ENCODE measurements around the gene PPP1R1C. TPM values are rescaled to one million over a fixed set of nuclear protein-coding genes. Genes with fewer than 3 reads are reported as not detected.

The PPP1R1C gene
- polyA plus RNA-seq, 1 experiment = 0.41 TPM

DNA sequence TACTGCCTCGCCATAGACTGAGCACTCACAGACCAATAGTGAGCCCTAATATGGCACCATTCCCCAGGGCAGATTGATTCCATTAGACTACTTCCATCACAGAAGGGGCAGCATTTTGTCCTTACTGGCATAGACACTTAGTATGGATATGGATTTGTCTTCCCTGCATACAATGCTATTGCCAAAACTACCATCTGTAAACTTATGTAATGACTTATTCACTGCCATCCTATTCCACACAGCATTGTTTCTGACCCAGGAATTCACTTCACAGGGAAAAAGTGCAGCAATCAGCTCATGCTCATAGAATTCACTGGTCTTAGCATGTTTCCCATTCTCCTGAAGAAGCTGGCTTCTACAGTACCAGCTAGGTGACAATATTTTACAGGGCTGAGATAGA lies 179.0 kb downstream of the PPP1R1C start:
- TF ChIP-seq CTCF (IDR thresholded peaks at IDR 0.05; ENCODE audit: low read depth, low read length) = no peak
- Histone ChIP-seq H3K27ac (ENCODE audit: low read depth, low read length) (no peak overlapping the region), H3K9me3 (ENCODE audit: control insufficient read depth, insufficient read depth, low read length) (no peaks in the 10 kb centered on the region), H3K27me3 (ENCODE audit: control insufficient read depth, insufficient read depth, low read length) (no peaks in the 10 kb centered on the region), H3K4me3 (ENCODE audit: low read depth, low read length) (no peak overlapping the region)
- ChIA-PET POLR2A (no interaction called here), CTCF (no interaction called here)
- no peak for DNase-seq (ENCODE audit: low read depth, low spot score)

GRCh38 chr2:182165202-182165601 lies 179.5 kb downstream of the PPP1R1C start:
- no peaks in the 10 kb centered on the region for H3K27me3 ChIP-seq (ENCODE audit: control insufficient read depth, insufficient read depth, low read length)
- ChIA-PET CTCF (no interaction called here), POLR2A (no interaction called here)
- no peak overlapping the region for H3K27ac ChIP-seq (ENCODE audit: low read depth, low read length)
- no peak for TF ChIP-seq CTCF (IDR thresholded peaks at IDR 0.05; ENCODE audit: low read depth, low read length)
- no peaks in the 10 kb centered on the region for H3K9me3 ChIP-seq (ENCODE audit: control insufficient read depth, insufficient read depth, low read length)
- DNase-seq (ENCODE audit: low read depth, low spot score) = no peak
- H3K4me3 ChIP-seq (ENCODE audit: low read depth, low read length) = no peak overlapping the region

DNA sequence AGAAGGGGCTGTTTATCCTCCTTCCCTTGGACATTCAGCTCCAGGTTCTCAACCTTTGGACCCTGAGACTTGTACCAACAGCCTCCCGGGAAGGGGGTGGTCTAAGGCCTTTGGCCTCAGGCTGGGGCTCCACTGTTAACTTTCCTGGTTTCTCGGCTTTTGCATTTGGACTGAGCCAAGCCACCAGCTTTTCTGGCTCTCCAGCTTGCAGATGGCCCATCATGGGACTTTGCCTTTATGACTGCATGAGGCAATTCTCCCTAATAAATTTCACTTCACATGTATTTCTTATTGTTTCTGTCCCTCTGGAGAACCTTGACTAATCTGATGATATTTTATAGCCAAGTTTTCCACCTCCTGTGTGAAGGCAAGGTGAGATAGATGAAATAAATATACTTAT lies 180.8 kb downstream of the PPP1R1C start:
- Histone ChIP-seq H3K9me3 (ENCODE audit: control insufficient read depth, insufficient read depth, low read length) (no peaks in the 10 kb centered on the region), H3K4me3 (ENCODE audit: low read depth, low read length) (no peak overlapping the region), H3K27ac (ENCODE audit: low read depth, low read length) (no peak overlapping the region), H3K27me3 (ENCODE audit: control insufficient read depth, insufficient read depth, low read length) (no peaks in the 10 kb centered on the region)
- POLR2A ChIA-PET = no interaction called here
- no peak for DNase-seq (ENCODE audit: low read depth, low spot score)
- no peak for TF ChIP-seq CTCF (IDR thresholded peaks at IDR 0.05; ENCODE audit: low read depth, low read length)
- CTCF ChIA-PET = no interaction called here

DNA sequence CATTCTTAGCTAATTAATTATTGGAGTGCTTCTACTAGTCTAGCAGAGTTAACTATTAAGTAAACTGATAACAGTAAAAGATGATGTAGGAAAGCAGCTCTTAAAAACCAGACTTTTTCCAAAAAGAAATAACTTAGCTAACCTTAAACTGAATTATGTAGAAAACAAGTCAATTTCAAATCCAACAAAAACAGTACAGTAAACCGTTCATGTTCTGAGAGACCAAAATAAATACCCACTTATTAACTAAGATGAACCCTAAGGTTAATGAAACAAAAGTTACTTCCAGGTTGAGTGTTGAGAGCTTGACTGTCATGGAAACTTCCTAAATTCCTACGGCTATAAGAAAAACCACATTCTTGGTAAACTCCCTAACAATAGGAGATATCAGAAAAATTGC lies 181.2 kb downstream of the PPP1R1C start:
- H3K27me3 ChIP-seq (ENCODE audit: control insufficient read depth, insufficient read depth, low read length) = no peaks in the 10 kb centered on the region
- ChIA-PET CTCF (no interaction called here), POLR2A (no interaction called here)
- no peak for DNase-seq (ENCODE audit: low read depth, low spot score)
- no peak overlapping the region for H3K27ac ChIP-seq (ENCODE audit: low read depth, low read length)
- H3K4me3 ChIP-seq (ENCODE audit: low read depth, low read length) = no peak overlapping the region
- no peak for TF ChIP-seq CTCF (IDR thresholded peaks at IDR 0.05; ENCODE audit: low read depth, low read length)
- no peaks in the 10 kb centered on the region for H3K9me3 ChIP-seq (ENCODE audit: control insufficient read depth, insufficient read depth, low read length)

Small RNA genes within 50 kb of the gene (small RNA-seq; reads per million reads assigned to genes)
- not detected for gene RNA5SP113 (ENCODE audit: insufficient read length, low read depth)

Other genes with a start within 250 kb of the PPP1R1C start
- 101 and 110 TPM in 2 replicates for gene ITPRID2, start 94.1 kb upstream of the PPP1R1C start, polyA plus RNA-seq (2011; rRNA removed)

All from AG04450 (cell line).